ENCODE data around the gene CTBP2. TPM values are rescaled to one million over a fixed set of nuclear protein-coding genes. Genes with fewer than 3 reads are reported as not detected.

The CTBP2 gene
- total and polyA plus RNA-seq, 2 of the 13 experiments (the other 11 are each of a cell fraction or from before 2014, with no cell fraction given), result 0.08 TPM; not detected in 1

DNA sequence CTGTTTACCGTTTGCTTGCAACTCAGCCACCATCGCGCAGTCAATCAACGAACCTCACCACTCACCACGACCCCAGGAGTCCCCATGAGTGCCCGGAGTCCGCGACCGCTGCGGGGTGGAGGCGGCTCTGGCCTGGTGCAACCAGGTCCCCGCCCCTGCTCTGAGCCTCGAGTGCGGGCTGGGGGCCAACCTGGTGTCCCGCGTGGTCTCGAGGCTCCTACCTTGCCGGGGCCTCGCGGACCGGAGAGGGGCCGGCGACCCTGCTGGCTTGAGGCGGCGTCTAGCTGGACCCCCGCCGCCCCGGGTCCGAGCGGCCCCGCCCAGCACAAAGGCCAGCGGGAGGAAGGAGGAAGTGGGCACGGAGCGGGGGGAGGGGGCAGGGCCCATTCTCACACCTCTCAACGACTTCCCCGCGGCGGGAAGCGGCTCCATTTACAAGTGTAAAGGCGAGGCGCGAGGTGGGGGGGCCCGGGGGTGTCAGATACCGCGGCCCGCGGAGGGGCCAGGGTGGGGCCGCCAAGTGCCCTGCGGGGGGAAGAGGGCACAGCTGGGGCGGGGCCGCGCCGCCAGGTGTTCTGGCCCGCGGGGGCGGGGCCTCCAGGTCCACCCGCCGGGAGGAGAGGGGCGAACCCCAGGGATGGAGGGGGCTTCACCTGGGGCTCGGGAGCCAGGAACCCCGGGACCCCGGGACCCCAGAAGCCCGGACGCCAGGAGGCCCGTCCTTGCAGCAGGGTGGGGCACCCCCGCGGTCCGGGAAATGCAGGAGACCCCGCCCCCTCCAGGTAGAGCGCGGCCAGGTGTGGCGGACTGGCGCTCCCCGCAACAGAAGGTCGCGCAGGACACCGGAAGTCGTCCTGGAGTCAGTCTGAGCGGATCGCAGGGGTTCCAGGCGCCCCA, 8.6 kb downstream of the CTBP2 start:
- no peak for ATAC-seq
- Histone ChIP-seq H3K4me3 (replicated peaks in 1 of 3; ENCODE audit: insufficient read depth in 1 of 3, low read depth in 2 of 3, low read length in 3 of 3) (no peak overlapping the region), H2AFZ (ENCODE audit: low read length) (no peak overlapping the region), H4K20me1 (ENCODE audit: insufficient read depth, low read length) (no peaks in the 10 kb centered on the region), H3K4me1 (ENCODE audit: insufficient read depth, low read length) (peaks cover 2% of the 10 kb centered on the region; the same call in 1 of the 2 replicates), H3K9ac (ENCODE audit: insufficient read depth, low read depth, low read length) (no peak overlapping the region), H3K27me3 (ENCODE audit: control insufficient read depth in 1 of 2, insufficient read depth in 2 of 2, low read length in 2 of 2) (peaks cover 18 to 79% of the 10 kb centered on the region in 2 experiments; a peak in 4 of 5 replicates), H3K4me2 (ENCODE audit: low read depth, low read length) (no peak overlapping the region), H3K36me3 (replicated peaks in 1 of 2; ENCODE audit: control insufficient read depth in 1 of 2, insufficient read depth in 2 of 2, low read length in 2 of 2) (no peaks in the 10 kb centered on the region), H3K79me2 (ENCODE audit: insufficient read depth, low read length) (no peaks in the 10 kb centered on the region), H3K27ac (ENCODE audit: extremely low read length, insufficient read depth, low read length) (no peak overlapping the region), H3K9me3 (ENCODE audit: low read length) (no peaks in the 10 kb centered on the region)
- FAIRE-seq, result no peak
- POLR2A ChIA-PET, result no interaction called here
- WGBS (ENCODE audit: low lambda C conversion rate), result 55% methylated on average over 34 of the region's 81 CpGs
- in situ Hi-C loops (cut with HindIII; ENCODE audit: extremely low pct_ligation_motif_present, low pct_unique_long_range_greater_than_20kb), result no loop called here
- intact Hi-C loops (cut with micrococcal nuclease; ENCODE audit: unreplicated experiment), result no loop called here
- no peak for TF ChIP-seq ZNF780A (CRISPR knock-in tag; IDR thresholded peaks at IDR 0.05)
- TF ChIP-seq KAT2B (IDR thresholded peaks at IDR 0.05; ENCODE audit: borderline replicate concordance, low read depth, low read length), result no peak
- TF ChIP-seq, protein P1, sequence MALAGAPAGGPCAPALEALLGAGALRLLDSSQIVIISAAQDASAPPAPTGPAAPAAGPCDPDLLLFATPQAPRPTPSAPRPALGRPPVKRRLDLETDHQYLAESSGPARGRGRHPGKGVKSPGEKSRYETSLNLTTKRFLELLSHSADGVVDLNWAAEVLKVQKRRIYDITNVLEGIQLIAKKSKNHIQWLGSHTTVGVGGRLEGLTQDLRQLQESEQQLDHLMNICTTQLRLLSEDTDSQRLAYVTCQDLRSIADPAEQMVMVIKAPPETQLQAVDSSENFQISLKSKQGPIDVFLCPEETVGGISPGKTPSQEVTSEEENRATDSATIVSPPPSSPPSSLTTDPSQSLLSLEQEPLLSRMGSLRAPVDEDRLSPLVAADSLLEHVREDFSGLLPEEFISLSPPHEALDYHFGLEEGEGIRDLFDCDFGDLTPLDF (CRISPR knock-in tag; IDR thresholded peaks at IDR 0.05), result no peak
- TF ChIP-seq POLR2G (IDR thresholded peaks at IDR 0.05; ENCODE audit: low read depth, low read length), result no peak
- CTCF ChIA-PET (ENCODE audit: low intra/inter-chr PET ratio, low total read pairs), result no interaction called here
- no TSS peak for BruUV-seq (replicated peaks)
- DNase-seq (ENCODE audit: low spot score), result no peak

DNA sequence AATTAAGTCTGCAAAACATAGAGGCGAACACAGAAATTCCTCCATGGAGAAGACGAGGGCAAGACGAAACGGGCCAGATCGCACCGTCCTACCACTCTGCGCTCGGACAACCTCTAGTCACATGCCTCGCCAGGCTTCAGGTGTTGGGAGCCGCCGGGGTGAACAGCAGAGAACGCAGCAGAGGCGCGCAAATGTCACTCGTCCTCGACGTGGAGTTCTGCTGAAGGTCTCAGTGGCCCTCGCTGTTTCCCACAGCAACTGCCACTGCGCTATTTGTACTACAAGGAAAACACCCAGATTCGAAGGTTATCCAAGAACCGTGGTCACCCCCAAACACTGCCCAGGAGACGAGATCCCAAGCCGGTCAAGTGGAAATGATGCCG, 9.2 kb downstream of the CTBP2 start:
- H4K20me1 ChIP-seq (ENCODE audit: insufficient read depth, low read length), result no peaks in the 10 kb centered on the region
- DNase-seq (ENCODE audit: low spot score) (no peak), ATAC-seq (no peak), FAIRE-seq (no peak)
- H3K9me3 ChIP-seq (ENCODE audit: low read length), result no peaks in the 10 kb centered on the region
- BruUV-seq (replicated peaks), result no TSS peak
- POLR2A ChIA-PET, result no interaction called here
- in situ Hi-C loops (cut with HindIII; ENCODE audit: extremely low pct_ligation_motif_present, low pct_unique_long_range_greater_than_20kb) (no loop called here), intact Hi-C loops (cut with micrococcal nuclease; ENCODE audit: unreplicated experiment) (no loop called here)
- WGBS (ENCODE audit: low lambda C conversion rate), result 75% methylated on average over 24 of the region's 24 CpGs
- no peak overlapping the region for H3K9ac ChIP-seq (ENCODE audit: insufficient read depth, low read depth, low read length)
- no peak overlapping the region for H3K4me3 ChIP-seq (replicated peaks in 1 of 3; ENCODE audit: insufficient read depth in 1 of 3, low read depth in 2 of 3, low read length in 3 of 3)
- no peaks in the 10 kb centered on the region for H3K36me3 ChIP-seq (replicated peaks in 1 of 2; ENCODE audit: control insufficient read depth in 1 of 2, insufficient read depth in 2 of 2, low read length in 2 of 2)
- CTCF ChIA-PET (ENCODE audit: low intra/inter-chr PET ratio, low total read pairs), result no interaction called here
- H3K27me3 ChIP-seq (ENCODE audit: control insufficient read depth in 1 of 2, insufficient read depth in 2 of 2, low read length in 2 of 2), result peaks cover 19 to 75% of the 10 kb centered on the region in 2 experiments; a peak in 4 of 5 replicates
- H3K4me2 ChIP-seq (ENCODE audit: low read depth, low read length), result no peak overlapping the region
- H3K27ac ChIP-seq (ENCODE audit: extremely low read length, insufficient read depth, low read length), result no peak overlapping the region
- no peak overlapping the region for H2AFZ ChIP-seq (ENCODE audit: low read length)
- H3K79me2 ChIP-seq (ENCODE audit: insufficient read depth, low read length), result no peaks in the 10 kb centered on the region
- H3K4me1 ChIP-seq (ENCODE audit: insufficient read depth, low read length), result no peaks in the 10 kb centered on the region
- TF ChIP-seq KLF11 (CRISPR knock-in tag; IDR thresholded peaks at IDR 0.05) (no peak), ZNF749 (CRISPR knock-in tag; IDR thresholded peaks at IDR 0.05; ENCODE audit: borderline replicate concordance) (no peak), ZFP82 (CRISPR knock-in tag; IDR thresholded peaks at IDR 0.05; ENCODE audit: borderline replicate concordance) (no peak), ZNF672 (CRISPR knock-in tag; IDR thresholded peaks at IDR 0.05) (no peak), ZFX (CRISPR knock-in tag; IDR thresholded peaks at IDR 0.05; ENCODE audit: low read depth) (no peak), REXO4 (CRISPR knock-in tag; IDR thresholded peaks at IDR 0.05; ENCODE audit: borderline replicate concordance) (no peak)
- TF ChIP-seq, protein P2, sequence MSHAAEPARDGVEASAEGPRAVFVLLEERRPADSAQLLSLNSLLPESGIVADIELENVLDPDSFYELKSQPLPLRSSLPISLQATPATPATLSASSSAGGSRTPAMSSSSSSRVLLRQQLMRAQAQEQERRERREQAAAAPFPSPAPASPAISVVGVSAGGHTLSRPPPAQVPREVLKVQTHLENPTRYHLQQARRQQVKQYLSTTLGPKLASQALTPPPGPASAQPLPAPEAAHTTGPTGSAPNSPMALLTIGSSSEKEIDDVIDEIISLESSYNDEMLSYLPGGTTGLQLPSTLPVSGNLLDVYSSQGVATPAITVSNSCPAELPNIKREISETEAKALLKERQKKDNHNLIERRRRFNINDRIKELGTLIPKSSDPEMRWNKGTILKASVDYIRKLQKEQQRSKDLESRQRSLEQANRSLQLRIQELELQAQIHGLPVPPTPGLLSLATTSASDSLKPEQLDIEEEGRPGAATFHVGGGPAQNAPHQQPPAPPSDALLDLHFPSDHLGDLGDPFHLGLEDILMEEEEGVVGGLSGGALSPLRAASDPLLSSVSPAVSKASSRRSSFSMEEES (CRISPR knock-in tag; IDR thresholded peaks at IDR 0.05), result no peak
- TF ChIP-seq, protein P3, sequence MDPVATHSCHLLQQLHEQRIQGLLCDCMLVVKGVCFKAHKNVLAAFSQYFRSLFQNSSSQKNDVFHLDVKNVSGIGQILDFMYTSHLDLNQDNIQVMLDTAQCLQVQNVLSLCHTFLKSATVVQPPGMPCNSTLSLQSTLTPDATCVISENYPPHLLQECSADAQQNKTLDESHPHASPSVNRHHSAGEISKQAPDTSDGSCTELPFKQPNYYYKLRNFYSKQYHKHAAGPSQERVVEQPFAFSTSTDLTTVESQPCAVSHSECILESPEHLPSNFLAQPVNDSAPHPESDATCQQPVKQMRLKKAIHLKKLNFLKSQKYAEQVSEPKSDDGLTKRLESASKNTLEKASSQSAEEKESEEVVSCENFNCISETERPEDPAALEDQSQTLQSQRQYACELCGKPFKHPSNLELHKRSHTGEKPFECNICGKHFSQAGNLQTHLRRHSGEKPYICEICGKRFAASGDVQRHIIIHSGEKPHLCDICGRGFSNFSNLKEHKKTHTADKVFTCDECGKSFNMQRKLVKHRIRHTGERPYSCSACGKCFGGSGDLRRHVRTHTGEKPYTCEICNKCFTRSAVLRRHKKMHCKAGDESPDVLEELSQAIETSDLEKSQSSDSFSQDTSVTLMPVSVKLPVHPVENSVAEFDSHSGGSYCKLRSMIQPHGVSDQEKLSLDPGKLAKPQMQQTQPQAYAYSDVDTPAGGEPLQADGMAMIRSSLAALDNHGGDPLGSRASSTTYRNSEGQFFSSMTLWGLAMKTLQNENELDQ (CRISPR knock-in tag; IDR thresholded peaks at IDR 0.05; ENCODE audit: borderline replicate concordance), result no peak

Measured in HepG2 (cell line).